GM12878 (cell line): Measurements from ENCODE around the gene TBL3.

Source experiments
- BMI1 ChIP-seq: fragments of 450-650 bp; IDR thresholded peaks from 2 replicates; pipeline ENCODE4 v1.6.1; 2016; ENCODE audit warnings: mild to moderate bottlenecking, moderate library complexity, borderline replicate concordance
- CEBPB ChIP-seq, 2 experiments: fragments of 150-350 bp in 1 of 2; IDR thresholded peaks; 2 replicates each; pipeline ENCODE4 v1.6.1; 2012 to 2014; ENCODE audit warnings: low read depth in 2 of 2, low read length in 2 of 2, borderline replicate concordance in 1 of 2, inconsistent platforms in 1 of 2
- EP300 ChIP-seq, 2 experiments: fragments of 150-350 bp in 1 of 2; IDR thresholded peaks; 2 replicates each; pipeline ENCODE4 v1.6.1; 2011 to 2012; ENCODE audit warnings: low read depth in 2 of 2, low read length in 2 of 2, borderline replicate concordance in 1 of 2, improper control_type of control experiment in 1 of 2, inconsistent platforms in 1 of 2; ENCODE audit not compliant: control insufficient read depth in 1 of 2
- EZH2 ChIP-seq: IDR thresholded peaks from 2 replicates; pipeline ENCODE4 v1.6.1; 2012; ENCODE audit warnings: low read depth, mild to moderate bottlenecking, control low read depth, inconsistent platforms, low read length, borderline replicate concordance; ENCODE audit not compliant: control insufficient read depth
- JUND ChIP-seq: IDR thresholded peaks from 2 replicates; pipeline ENCODE4 v1.6.1; 2012; ENCODE audit warnings: low read depth, mild to moderate bottlenecking, low read length, improper control_type of control experiment, moderate library complexity
- LARP7 ChIP-seq: fragments of 450-650 bp; IDR thresholded peaks from 2 replicates; pipeline ENCODE4 v1.6.1; 2017; ENCODE audit warnings: mild to moderate bottlenecking
- MYB ChIP-seq: fragments of 150-350 bp; IDR thresholded peaks from 2 replicates; pipeline ENCODE4 v1.6.1; 2014; ENCODE audit warnings: mild to moderate bottlenecking, low read depth, low read length, borderline replicate concordance
- NFIC ChIP-seq: IDR thresholded peaks from 2 replicates; pipeline ENCODE4 v1.6.1; 2012; ENCODE audit warnings: low read depth, mild to moderate bottlenecking, inconsistent platforms, low read length, moderate library complexity
- POLR2A ChIP-seq: IDR thresholded peaks from 2 replicates; pipeline ENCODE4 v1.6.1; 2011; ENCODE audit warnings: low read depth, mild to moderate bottlenecking, low read length
- RELA ChIP-seq: fragments of 450-650 bp; IDR thresholded peaks from 2 replicates; pipeline ENCODE4 v1.8.0; 2014; ENCODE audit warnings: borderline replicate concordance; ENCODE audit not compliant: partially characterized antibody
- SMARCA5 ChIP-seq: fragments of 450-650 bp; IDR thresholded peaks from 2 replicates; pipeline ENCODE4 v1.6.1; 2017; ENCODE audit warnings: mild to moderate bottlenecking
- WRNIP1 ChIP-seq: IDR thresholded peaks from 2 replicates; pipeline ENCODE4 v1.6.1; 2011; ENCODE audit warnings: low read depth, low read length, improper control_type of control experiment, borderline replicate concordance
- TF ChIP-seq, protein P1 (sequence below), 3 experiments: IDR thresholded peaks in 2 of 3; conservative IDR thresholded peaks in 1 of 3; 2 replicates each; pipeline ENCODE4 v1.5.1; 2011; ENCODE audit warnings: low read depth in 3 of 3, low read length in 3 of 3, mild to moderate bottlenecking in 3 of 3, control low read depth in 2 of 3, moderate library complexity in 2 of 3, inconsistent platforms in 1 of 3, mixed read lengths in 1 of 3; ENCODE audit not compliant: control insufficient read depth in 2 of 3, insufficient read depth in 1 of 3; ENCODE audit errors: extremely low read depth in 1 of 3
- TF ChIP-seq, protein P2 (sequence below): IDR thresholded peaks from 2 replicates; pipeline ENCODE4 v1.6.1; 2012; ENCODE audit warnings: low read depth, low read length, improper control_type of control experiment

DNA sequence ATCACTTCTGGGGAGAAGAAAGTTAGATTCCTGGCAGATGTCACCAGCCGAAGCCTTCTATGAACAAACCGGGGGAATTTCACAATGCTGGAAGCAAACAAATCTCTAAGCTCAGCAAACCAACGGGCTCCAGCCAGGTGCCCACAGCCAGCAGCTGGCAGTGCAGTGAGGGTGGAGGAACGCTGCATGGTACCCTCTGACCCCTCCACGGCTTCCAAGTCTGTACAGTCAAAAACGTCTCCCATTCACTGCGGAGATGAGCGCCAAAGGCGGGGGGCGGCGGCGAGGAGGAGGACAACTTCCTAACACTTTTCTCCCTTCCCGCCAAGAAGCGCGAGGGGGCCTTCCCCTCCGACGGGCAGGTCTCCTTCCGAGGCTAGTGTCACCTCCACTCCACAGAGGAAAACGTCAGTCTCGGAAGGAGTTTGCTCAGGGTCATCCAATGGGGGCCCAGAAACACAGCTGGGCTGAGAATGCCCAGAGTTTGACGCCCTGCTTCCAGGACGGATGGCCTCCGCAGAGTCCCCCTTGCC, 36.8 kb downstream of the TBL3 start:
- TF ChIP-seq EP300 (IDR thresholded peaks at IDR 0.05; ENCODE audit: borderline replicate concordance in 1 of 2, control insufficient read depth in 1 of 2, low read depth in 2 of 2, low read length in 2 of 2) (no peak), CEBPB (IDR thresholded peaks at IDR 0.05; ENCODE audit: borderline replicate concordance in 1 of 2, low read depth in 2 of 2, low read length in 2 of 2) (no peak), JUND (no peak), BMI1 (no peak), LARP7 (no peak), MYB (no peak), EZH2 (no peak), WRNIP1 (no peak), SMARCA5 (no peak), RELA (no peak), POLR2A (no peak), NFIC (no peak)
- TF ChIP-seq, protein P1, sequence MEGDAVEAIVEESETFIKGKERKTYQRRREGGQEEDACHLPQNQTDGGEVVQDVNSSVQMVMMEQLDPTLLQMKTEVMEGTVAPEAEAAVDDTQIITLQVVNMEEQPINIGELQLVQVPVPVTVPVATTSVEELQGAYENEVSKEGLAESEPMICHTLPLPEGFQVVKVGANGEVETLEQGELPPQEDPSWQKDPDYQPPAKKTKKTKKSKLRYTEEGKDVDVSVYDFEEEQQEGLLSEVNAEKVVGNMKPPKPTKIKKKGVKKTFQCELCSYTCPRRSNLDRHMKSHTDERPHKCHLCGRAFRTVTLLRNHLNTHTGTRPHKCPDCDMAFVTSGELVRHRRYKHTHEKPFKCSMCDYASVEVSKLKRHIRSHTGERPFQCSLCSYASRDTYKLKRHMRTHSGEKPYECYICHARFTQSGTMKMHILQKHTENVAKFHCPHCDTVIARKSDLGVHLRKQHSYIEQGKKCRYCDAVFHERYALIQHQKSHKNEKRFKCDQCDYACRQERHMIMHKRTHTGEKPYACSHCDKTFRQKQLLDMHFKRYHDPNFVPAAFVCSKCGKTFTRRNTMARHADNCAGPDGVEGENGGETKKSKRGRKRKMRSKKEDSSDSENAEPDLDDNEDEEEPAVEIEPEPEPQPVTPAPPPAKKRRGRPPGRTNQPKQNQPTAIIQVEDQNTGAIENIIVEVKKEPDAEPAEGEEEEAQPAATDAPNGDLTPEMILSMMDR (IDR thresholded peaks at IDR 0.05 in 2 of 3, conservative IDR thresholded peaks at IDR 0.05 in 1 of 3; ENCODE audit: control insufficient read depth in 2 of 3, extremely low read depth in 1 of 3, insufficient read depth in 1 of 3, low read depth in 3 of 3, low read length in 3 of 3), result no peak
- TF ChIP-seq, protein P2, sequence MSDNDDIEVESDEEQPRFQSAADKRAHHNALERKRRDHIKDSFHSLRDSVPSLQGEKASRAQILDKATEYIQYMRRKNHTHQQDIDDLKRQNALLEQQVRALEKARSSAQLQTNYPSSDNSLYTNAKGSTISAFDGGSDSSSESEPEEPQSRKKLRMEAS, result no peak
